HEK293 (cell line): ENCODE data around the gene STT3A.

ENCODE experiments used
- SALL2 ChIP-seq: fragments of 450-650 bp; formaldehyde crosslinking; IDR thresholded peaks from 2 replicates; pipeline ENCODE4 v1.5.0; 2017; ENCODE audit warnings: missing biosample characterization, mild to moderate bottlenecking, missing genetic modification characterization, borderline replicate concordance
- YY1 ChIP-seq: fragments of 450-650 bp; formaldehyde crosslinking; IDR thresholded peaks from 2 replicates; pipeline ENCODE4 v1.5.1; 2018; ENCODE audit warnings: missing biosample characterization, missing genetic modification characterization
- ZNF175 ChIP-seq: fragments of 450-650 bp; formaldehyde crosslinking; IDR thresholded peaks from 2 replicates; pipeline ENCODE4 v1.5.1; 2016; ENCODE audit warnings: missing biosample characterization, missing genetic modification characterization
- ZNF341 ChIP-seq: fragments of 450-650 bp; formaldehyde crosslinking; IDR thresholded peaks from 2 replicates; pipeline ENCODE4; 2016; ENCODE audit warnings: low read depth, missing biosample characterization, missing genetic modification characterization
- TF ChIP-seq, protein P1 (sequence below): fragments of 450-650 bp; formaldehyde crosslinking; IDR thresholded peaks from 2 replicates; pipeline ENCODE4 v1.5.1; 2016; ENCODE audit warnings: missing biosample characterization, missing genetic modification characterization

DNA sequence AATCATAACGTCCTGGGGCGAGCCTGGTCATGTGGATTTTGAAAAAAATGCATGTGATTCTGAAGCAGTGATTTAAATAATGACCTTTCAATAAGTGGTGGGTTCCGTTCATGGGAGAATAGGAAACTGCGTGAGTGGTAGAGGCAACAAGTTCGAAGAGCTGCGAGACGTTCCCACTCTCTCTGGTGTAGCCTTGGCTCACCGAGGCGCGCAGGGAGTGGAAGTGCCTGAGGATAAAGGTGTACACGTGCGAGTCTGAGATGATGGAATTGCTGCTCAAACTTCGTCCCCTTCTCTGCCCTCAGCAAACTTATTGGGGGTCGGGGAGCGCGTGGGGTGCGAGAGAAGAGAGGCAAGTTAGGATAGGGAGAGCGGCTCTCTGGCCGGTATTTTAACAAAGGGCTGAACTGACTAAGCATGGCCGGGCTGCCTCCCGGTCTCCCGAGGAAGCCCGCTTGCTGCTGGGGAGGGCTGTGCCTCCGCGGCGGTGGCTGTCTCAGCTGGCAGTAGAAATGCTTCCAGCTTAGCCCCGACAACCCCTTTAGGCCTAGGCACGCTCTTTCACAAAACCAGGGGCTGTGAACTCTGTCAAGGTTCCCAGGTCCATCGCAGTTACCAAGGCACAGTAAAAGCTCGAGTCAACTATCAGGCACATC is 875 bp upstream of the STT3A start:
- TF ChIP-seq, protein P1, sequence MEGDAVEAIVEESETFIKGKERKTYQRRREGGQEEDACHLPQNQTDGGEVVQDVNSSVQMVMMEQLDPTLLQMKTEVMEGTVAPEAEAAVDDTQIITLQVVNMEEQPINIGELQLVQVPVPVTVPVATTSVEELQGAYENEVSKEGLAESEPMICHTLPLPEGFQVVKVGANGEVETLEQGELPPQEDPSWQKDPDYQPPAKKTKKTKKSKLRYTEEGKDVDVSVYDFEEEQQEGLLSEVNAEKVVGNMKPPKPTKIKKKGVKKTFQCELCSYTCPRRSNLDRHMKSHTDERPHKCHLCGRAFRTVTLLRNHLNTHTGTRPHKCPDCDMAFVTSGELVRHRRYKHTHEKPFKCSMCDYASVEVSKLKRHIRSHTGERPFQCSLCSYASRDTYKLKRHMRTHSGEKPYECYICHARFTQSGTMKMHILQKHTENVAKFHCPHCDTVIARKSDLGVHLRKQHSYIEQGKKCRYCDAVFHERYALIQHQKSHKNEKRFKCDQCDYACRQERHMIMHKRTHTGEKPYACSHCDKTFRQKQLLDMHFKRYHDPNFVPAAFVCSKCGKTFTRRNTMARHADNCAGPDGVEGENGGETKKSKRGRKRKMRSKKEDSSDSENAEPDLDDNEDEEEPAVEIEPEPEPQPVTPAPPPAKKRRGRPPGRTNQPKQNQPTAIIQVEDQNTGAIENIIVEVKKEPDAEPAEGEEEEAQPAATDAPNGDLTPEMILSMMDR (tag by site-specific recombination) = no peak
- no peak for TF ChIP-seq YY1
- TF ChIP-seq ZNF341 = no peak
- TF ChIP-seq ZNF175 = no peak
- TF ChIP-seq SALL2 (tag by site-specific recombination) = no peak
